Sigmoid colon (tissue), 3 donors: ENCODE measurements around the gene CLTB.

ENCODE experiments used
- POLR2A ChIP-seq, 2 donors: fragments of 450-650 bp; IDR thresholded peaks; one replicate each; pipeline ENCODE4 v1.6.1; 2016; ENCODE audit warnings: antibody characterized with exemption in 2 of 2, mild to moderate bottlenecking in 2 of 2, moderate library complexity in 2 of 2
- TF ChIP-seq, protein P1 (sequence below), 4 experiments: fragments of 450-650 bp in 3 of 4; fragments of 200-600 bp in 1 of 4; IDR thresholded peaks; one replicate each; pipeline ENCODE4 v1.5.1; 2016 to 2019; ENCODE audit warnings: antibody characterized with exemption in 4 of 4, mild to moderate bottlenecking in 3 of 4, moderate library complexity in 2 of 4

DNA sequence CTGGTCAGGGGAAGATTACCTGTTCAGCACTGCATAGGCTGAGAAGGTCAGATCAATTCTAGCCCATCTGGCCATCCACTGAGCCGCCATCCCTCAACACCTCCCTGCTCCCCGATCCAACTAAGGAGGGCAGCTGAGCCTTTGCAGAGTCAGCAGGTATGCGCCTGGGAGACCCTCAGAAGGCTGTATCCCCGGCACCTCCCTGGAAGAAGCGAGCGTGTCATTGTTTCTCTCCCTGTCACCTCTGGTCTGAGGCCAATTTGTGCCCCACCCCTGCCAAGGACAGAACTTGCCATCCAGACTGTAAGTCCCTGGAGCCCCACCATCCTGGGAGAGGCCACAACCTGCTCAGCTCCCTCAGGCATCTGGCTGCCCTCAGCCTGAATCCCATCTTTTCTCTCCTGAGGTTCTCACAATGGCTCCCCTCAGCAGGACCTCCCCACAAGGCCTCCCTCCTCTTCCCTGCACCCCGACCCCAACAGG is 2.6 kb downstream of the CLTB start:
- TF ChIP-seq, protein P1, sequence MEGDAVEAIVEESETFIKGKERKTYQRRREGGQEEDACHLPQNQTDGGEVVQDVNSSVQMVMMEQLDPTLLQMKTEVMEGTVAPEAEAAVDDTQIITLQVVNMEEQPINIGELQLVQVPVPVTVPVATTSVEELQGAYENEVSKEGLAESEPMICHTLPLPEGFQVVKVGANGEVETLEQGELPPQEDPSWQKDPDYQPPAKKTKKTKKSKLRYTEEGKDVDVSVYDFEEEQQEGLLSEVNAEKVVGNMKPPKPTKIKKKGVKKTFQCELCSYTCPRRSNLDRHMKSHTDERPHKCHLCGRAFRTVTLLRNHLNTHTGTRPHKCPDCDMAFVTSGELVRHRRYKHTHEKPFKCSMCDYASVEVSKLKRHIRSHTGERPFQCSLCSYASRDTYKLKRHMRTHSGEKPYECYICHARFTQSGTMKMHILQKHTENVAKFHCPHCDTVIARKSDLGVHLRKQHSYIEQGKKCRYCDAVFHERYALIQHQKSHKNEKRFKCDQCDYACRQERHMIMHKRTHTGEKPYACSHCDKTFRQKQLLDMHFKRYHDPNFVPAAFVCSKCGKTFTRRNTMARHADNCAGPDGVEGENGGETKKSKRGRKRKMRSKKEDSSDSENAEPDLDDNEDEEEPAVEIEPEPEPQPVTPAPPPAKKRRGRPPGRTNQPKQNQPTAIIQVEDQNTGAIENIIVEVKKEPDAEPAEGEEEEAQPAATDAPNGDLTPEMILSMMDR (IDR thresholded peaks at IDR 0.05), result no peak
- no peak for TF ChIP-seq POLR2A (IDR thresholded peaks at IDR 0.05)
